ENCODE measurements around the gene WWOX. TPM values are rescaled to one million over a fixed set of nuclear protein-coding genes. Genes with fewer than 3 reads are reported as not detected.

WWOX gene
- total and polyA plus RNA-seq, 2 donors (not counting 1 experiment from before 2014, with no cell fraction given): 10.5 to 42.3 TPM

DNA sequence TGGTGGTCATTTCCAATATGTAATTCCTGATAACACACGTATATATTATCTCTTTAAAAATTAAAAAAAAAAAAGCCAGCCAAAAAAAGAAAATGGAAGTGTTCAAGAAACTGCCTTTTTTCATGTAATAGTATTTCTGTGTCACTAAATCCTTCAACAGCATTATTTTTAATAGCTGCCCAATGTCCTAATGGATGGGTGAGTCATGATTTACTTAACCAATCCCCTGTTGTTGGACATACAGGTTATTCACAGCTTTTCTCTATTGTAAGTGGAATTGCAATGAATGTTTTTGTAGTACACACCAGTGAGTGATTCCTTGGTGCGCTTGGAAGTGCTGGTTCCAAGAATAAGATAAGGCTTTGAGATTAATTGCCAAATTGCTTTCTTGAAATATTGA lies 124.9 kb downstream of the WWOX start:
- H3K4me1 ChIP-seq (ENCODE audit: control insufficient read depth in 2 of 2, insufficient read depth in 2 of 2, low read length in 2 of 2): no peaks in the 10 kb centered on the region
- ATAC-seq (ENCODE audit: low read depth) (no peak), DNase-seq (no peak)
- ChIA-PET CTCF (interaction anchor here (0.6 kb wide), 1 partner anchor 221 kb away, joined by 3 read pairs; no protein-coding TSS in a partner anchor), POLR2A (no interaction called here)
- no peaks in the 10 kb centered on the region for H3K79me2 ChIP-seq (ENCODE audit: control insufficient read depth, insufficient read depth, low read length)
- no peak overlapping the region for H3K27ac Mint-ChIP-seq
- H3K9me3 ChIP-seq (ENCODE audit: control extremely low read depth in 1 of 3, control insufficient read depth in 2 of 3, insufficient read depth in 1 of 3, low read length in 2 of 3): no peaks in the 10 kb centered on the region
- TF ChIP-seq CTCF (IDR thresholded peaks at IDR 0.05) (no peak), EZH2 (IDR thresholded peaks at IDR 0.05; ENCODE audit: borderline replicate concordance, insufficient read depth, low read depth, low read length, poor library complexity, severe bottlenecking) (no peak)
- H3K9ac ChIP-seq (ENCODE audit: low read length): no peak overlapping the region
- no peaks in the 10 kb centered on the region for H3K9me3 Mint-ChIP-seq (ENCODE audit: insufficient read depth)
- no peak overlapping the region for H3K4me3 ChIP-seq (ENCODE audit: control extremely low read depth in 1 of 5, extremely low read depth in 1 of 5, insufficient read depth in 1 of 5, low read depth in 2 of 5, low read length in 4 of 5)
- H3K27me3 ChIP-seq (replicated peaks in 1 of 4; ENCODE audit: control extremely low read depth in 1 of 4, control insufficient read depth in 3 of 4, insufficient read depth in 4 of 4, low read length in 3 of 4): no peaks in the 10 kb centered on the region
- H3K4me3 Mint-ChIP-seq: no peak overlapping the region
- no peak overlapping the region for H3K4me2 ChIP-seq (replicated peaks; ENCODE audit: low read depth, low read length, poor library complexity, severe bottlenecking)
- no peak overlapping the region for H2AFZ ChIP-seq (ENCODE audit: insufficient read depth, low read depth, low read length, poor library complexity, severe bottlenecking)
- H3K36me3 ChIP-seq (replicated peaks in 1 of 2; ENCODE audit: control extremely low read depth in 1 of 2, control insufficient read depth in 1 of 2, extremely low read depth in 1 of 2, insufficient read depth in 2 of 2, low read length in 1 of 2): no peaks in the 10 kb centered on the region
- no CpG with 5 or more reads among the region's 2 CpGs for WGBS (ENCODE audit: insufficient coverage)
- H3K4me1 Mint-ChIP-seq: no peaks in the 10 kb centered on the region
- no peaks in the 10 kb centered on the region for H3K27me3 Mint-ChIP-seq
- H3K27ac ChIP-seq (ENCODE audit: low read length in 2 of 2): no peak overlapping the region
- no peaks in the 10 kb centered on the region for H4K20me1 ChIP-seq (ENCODE audit: control insufficient read depth, insufficient read depth, low read length, poor library complexity, severe bottlenecking)
- intact Hi-C loops (cut with micrococcal nuclease): no loop called here

DNA sequence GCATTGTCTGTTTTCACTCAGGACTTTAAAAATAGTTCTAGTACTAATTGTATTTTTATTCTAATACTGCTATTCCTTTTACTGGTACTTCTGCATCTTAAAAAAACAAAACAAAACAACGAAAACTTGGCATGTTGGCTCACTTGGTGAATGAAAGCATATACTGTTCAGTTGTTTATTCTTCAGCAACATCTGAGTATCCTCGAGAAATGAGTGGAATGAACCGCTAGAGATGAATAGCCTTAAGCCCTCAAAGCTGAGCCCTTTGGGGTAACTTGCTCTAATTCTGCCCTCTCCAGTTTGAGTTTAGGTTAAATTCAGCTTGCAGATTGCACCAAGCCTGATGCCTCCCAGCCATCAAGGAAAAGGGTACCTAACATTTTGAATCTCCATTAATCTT lies 126.5 kb downstream of the WWOX start:
- Histone ChIP-seq H3K27ac (ENCODE audit: low read length in 2 of 2) (no peak overlapping the region), H2AFZ (ENCODE audit: insufficient read depth, low read depth, low read length, poor library complexity, severe bottlenecking) (no peak overlapping the region), H3K4me2 (replicated peaks; ENCODE audit: low read depth, low read length, poor library complexity, severe bottlenecking) (no peak overlapping the region), H3K4me3 (ENCODE audit: control extremely low read depth in 1 of 5, extremely low read depth in 1 of 5, insufficient read depth in 1 of 5, low read depth in 2 of 5, low read length in 4 of 5) (no peak overlapping the region), H3K27me3 (replicated peaks in 1 of 4; ENCODE audit: control extremely low read depth in 1 of 4, control insufficient read depth in 3 of 4, insufficient read depth in 4 of 4, low read length in 3 of 4) (no peaks in the 10 kb centered on the region), H3K9me3 (ENCODE audit: control extremely low read depth in 1 of 3, control insufficient read depth in 2 of 3, insufficient read depth in 1 of 3, low read length in 2 of 3) (no peaks in the 10 kb centered on the region), H3K36me3 (replicated peaks in 1 of 2; ENCODE audit: control extremely low read depth in 1 of 2, control insufficient read depth in 1 of 2, extremely low read depth in 1 of 2, insufficient read depth in 2 of 2, low read length in 1 of 2) (no peaks in the 10 kb centered on the region), H3K4me1 (ENCODE audit: control insufficient read depth in 2 of 2, insufficient read depth in 2 of 2, low read length in 2 of 2) (no peaks in the 10 kb centered on the region), H4K20me1 (ENCODE audit: control insufficient read depth, insufficient read depth, low read length, poor library complexity, severe bottlenecking) (no peaks in the 10 kb centered on the region), H3K9ac (ENCODE audit: low read length) (no peak overlapping the region), H3K79me2 (ENCODE audit: control insufficient read depth, insufficient read depth, low read length) (no peaks in the 10 kb centered on the region)
- TF ChIP-seq CTCF (IDR thresholded peaks at IDR 0.05): no peak
- TF ChIP-seq EZH2 (IDR thresholded peaks at IDR 0.05; ENCODE audit: borderline replicate concordance, insufficient read depth, low read depth, low read length, poor library complexity, severe bottlenecking): no peak
- ChIA-PET POLR2A (no interaction called here), CTCF (no interaction called here)
- no peaks in the 10 kb centered on the region for H3K4me1 Mint-ChIP-seq
- no peaks in the 10 kb centered on the region for H3K27me3 Mint-ChIP-seq
- 100% methylated on average over 1 of the region's 3 CpGs for WGBS (ENCODE audit: insufficient coverage)
- DNase-seq (no peak), ATAC-seq (ENCODE audit: low read depth) (no peak)
- no peak overlapping the region for H3K4me3 Mint-ChIP-seq
- no peak overlapping the region for H3K27ac Mint-ChIP-seq
- no peaks in the 10 kb centered on the region for H3K9me3 Mint-ChIP-seq (ENCODE audit: insufficient read depth)
- intact Hi-C loops (cut with micrococcal nuclease): no loop called here
